Endothelial cell of umbilical vein (primary cell): ENCODE measurements around the gene LPAR1. TPM values are rescaled to one million over a fixed set of nuclear protein-coding genes. Genes with fewer than 3 reads are reported as not detected.

Source experiments
- BruUV-seq: library from RNA; stranded (reverse); fragments of 400-500 nt; replicated peaks from 2 replicates; lab custom pipeline; 2021; lab: Mats Ljungman, UMichigan
- CTCF ChIA-PET: fragments of 300-600, 350-600 bp; sonication (Branson Sonifier 250); formaldehyde crosslinking; loops from one replicate; lab custom pipeline; 2021; ENCODE audit warnings: antibody characterized with exemption, inconsistent platforms; lab: Charles Lee
- POLR2A ChIA-PET: fragments of 300-600, 350-600 bp; sonication (Branson Sonifier 250); formaldehyde crosslinking; loops from one replicate; lab custom pipeline; 2021; ENCODE audit warnings: antibody characterized with exemption, inconsistent platforms; lab: Charles Lee
- DNase-seq: peaks from one replicate; pipeline ENCODE4 v3.0.0-alpha.2; 2011; ENCODE audit warnings: low read depth, low spot score
- FAIRE-seq: peaks from 2 replicates; lab custom pipeline; 2011; peaks lifted over from hg19 to GRCh38; lab: Jason Lieb, UNC
- H2AFZ ChIP-seq: 2 replicates; pipeline ENCODE4 v1.6.0; 2012; ENCODE audit warnings: low read depth, low read length, control low read depth, inconsistent platforms
- H3K27ac ChIP-seq: 2 replicates; pipeline ENCODE4 v1.5.1; 2011; ENCODE audit warnings: low read depth, mild to moderate bottlenecking, control low read depth, low read length, moderate library complexity; ENCODE audit not compliant: insufficient read depth
- H3K27me3 ChIP-seq, 2 experiments: 2 replicates each; pipeline versions ENCODE4 v1.6.0 to v1.6.1; 2011; ENCODE audit warnings: low read length in 2 of 2, mixed read lengths in 1 of 2; ENCODE audit not compliant: control insufficient read depth in 2 of 2, insufficient read depth in 2 of 2
- H3K36me3 ChIP-seq, 2 experiments: 2 replicates in 1 of 2; 3 replicates in 1 of 2; pipeline ENCODE4 v1.5.1; 2011; ENCODE audit warnings: low read length in 2 of 2, mild to moderate bottlenecking in 1 of 2, moderate library complexity in 1 of 2; ENCODE audit not compliant: control insufficient read depth in 2 of 2, insufficient read depth in 2 of 2; ENCODE audit errors: extremely low read depth in 1 of 2
- H3K4me1 ChIP-seq: 3 replicates; pipeline ENCODE4 v1.5.1; 2011; ENCODE audit warnings: mild to moderate bottlenecking, low read length; ENCODE audit not compliant: control insufficient read depth, insufficient read depth; ENCODE audit errors: extremely low read depth
- H3K4me2 ChIP-seq: 2 replicates; pipeline ENCODE4 v1.6.1; 2011; ENCODE audit warnings: low read length, control low read depth, mixed read lengths; ENCODE audit not compliant: insufficient read depth
- H3K4me3 ChIP-seq, 3 experiments: fragments of 200-600 bp in 1 of 3; sonication (generic), shearing (Covaris generic) in 1 of 3; replicated peaks in 1 of 3; 2 replicates each; pipeline ENCODE4 v1.5.1; 2011 to 2016; ENCODE audit warnings: control low read depth in 3 of 3, low read length in 3 of 3, mild to moderate bottlenecking in 2 of 3, inconsistent platforms in 1 of 3, low read depth in 1 of 3, moderate library complexity in 1 of 3; ENCODE audit not compliant: insufficient read depth in 1 of 3
- H3K79me2 ChIP-seq: 2 replicates; pipeline ENCODE4 v1.6.0; 2012; ENCODE audit warnings: low read length, inconsistent platforms; ENCODE audit not compliant: control insufficient read depth, insufficient read depth
- H3K9ac ChIP-seq: replicated peaks from 2 replicates; pipeline ENCODE3; 2011; ENCODE audit warnings: low read length, control low read depth; ENCODE audit not compliant: insufficient read depth; ENCODE audit errors: extremely low read depth
- H3K9me1 ChIP-seq: replicated peaks from 3 replicates; pipeline ENCODE4 v1.6.0; 2011; ENCODE audit warnings: mild to moderate bottlenecking, low read length; ENCODE audit not compliant: control insufficient read depth, insufficient read depth; ENCODE audit errors: extremely low read depth
- H3K9me3 ChIP-seq: replicated peaks from 2 replicates; pipeline ENCODE4 v1.5.1; 2012; ENCODE audit warnings: low read length, inconsistent platforms; ENCODE audit not compliant: control insufficient read depth, insufficient read depth
- H4K20me1 ChIP-seq: replicated peaks from 2 replicates; pipeline ENCODE3; 2011; ENCODE audit warnings: mild to moderate bottlenecking, low read length; ENCODE audit not compliant: control insufficient read depth, insufficient read depth; ENCODE audit errors: extremely low read depth
- CTCF ChIP-seq, 2 donors: IDR thresholded peaks; 1 replicate in 1 of 2; 2 replicates in 1 of 2; pipeline ENCODE4 v1.5.1; 2011; ENCODE audit warnings: low read length in 2 of 2, mild to moderate bottlenecking in 2 of 2, moderate library complexity in 2 of 2, control low read depth in 1 of 2, inconsistent platforms in 1 of 2, low read depth in 1 of 2; ENCODE audit not compliant: insufficient read depth in 1 of 2; ENCODE audit errors: extremely low read depth in 1 of 2
- FOS ChIP-seq: IDR thresholded peaks from 2 replicates; pipeline ENCODE4 v1.6.1; 2011; ENCODE audit warnings: mild to moderate bottlenecking, low read length, moderate library complexity, borderline replicate concordance; ENCODE audit not compliant: insufficient read depth
- GATA2 ChIP-seq: IDR thresholded peaks from 2 replicates; pipeline ENCODE4 v1.7.0; 2011; ENCODE audit warnings: low read depth, mild to moderate bottlenecking, moderate library complexity, mixed read lengths, low read length; ENCODE audit not compliant: insufficient read length, insufficient read depth
- JUN ChIP-seq: IDR thresholded peaks from 2 replicates; pipeline ENCODE4 v1.6.1; 2011; ENCODE audit warnings: borderline replicate concordance, low read depth; ENCODE audit not compliant: insufficient read length, insufficient read depth
- POLR2AphosphoS5 ChIP-seq: IDR thresholded peaks from 2 replicates; pipeline ENCODE4 v1.6.1; 2012; ENCODE audit warnings: low read depth, mild to moderate bottlenecking, control low read depth, low read length, moderate library complexity; ENCODE audit not compliant: insufficient read depth
- dilution Hi-C: fragments of 300-500 bp; cut with MboI; formaldehyde crosslinking; loops from one replicate; pipeline ENCODE4 v1.15.0; 2019; ENCODE audit warnings: low sequenced_read_pairs; ENCODE audit not compliant: extremely low pct_ligation_motif_present
- intact Hi-C: fragments of 100-400 bp; cut with micrococcal nuclease; formaldehyde crosslinking; loops from one replicate; pipeline ENCODE4 v1.10.0; 2022
- polyA plus RNA-seq, 4 experiments: library from polyadenylated mRNA; depleted of rRNA in 3 of 4; stranded (reverse) in 3 of 4; unstranded in 1 of 4; fragments of >200 nt; gene quantifications; 2 replicates each; pipeline versions ENCODE4 v1.2.1 to v1.2.3, GENCODE V29; 2011 to 2012; ENCODE audit warnings: missing spikeins in 1 of 4
- total RNA-seq: library from RNA; stranded (reverse); gene quantifications from 2 replicates; pipeline ENCODE4 v1.2.3, GENCODE V29; 2021

Gene LPAR1
- total and polyA plus RNA-seq, 2 donors (not counting 3 experiments of a cell fraction or from before 2014, with no cell fraction given), result 0.88 to 3.0 TPM

- H2AFZ ChIP-seq, result no peak overlapping the region
- no peak overlapping the region for H3K4me2 ChIP-seq
- TF ChIP-seq JUN (no peak), FOS (no peak), POLR2AphosphoS5 (no peak), CTCF (IDR thresholded peaks at IDR 0.05; ENCODE audit: extremely low read depth in 1 of 2, insufficient read depth in 1 of 2, low read depth in 1 of 2, low read length in 2 of 2) (no peak), GATA2 (no peak)
- no peaks in the 10 kb centered on the region for H3K4me1 ChIP-seq
- H3K9ac ChIP-seq, result no peak overlapping the region
- H3K27ac ChIP-seq, result no peak overlapping the region
- no peaks in the 10 kb centered on the region for H3K27me3 ChIP-seq
- CTCF ChIA-PET, result no interaction called here
- H3K9me1 ChIP-seq, result no peaks in the 10 kb centered on the region
- no peak overlapping the region for H3K4me3 ChIP-seq
- BruUV-seq, result no TSS peak
- POLR2A ChIA-PET, result no interaction called here
- intact Hi-C loops, result no loop called here
- DNase-seq (no peak), FAIRE-seq (no peak)
- dilution Hi-C loops, result no loop called here
- H3K36me3 ChIP-seq, result no peaks in the 10 kb centered on the region
- H4K20me1 ChIP-seq, result no peaks in the 10 kb centered on the region
- no peaks in the 10 kb centered on the region for H3K9me3 ChIP-seq
- no peaks in the 10 kb centered on the region for H3K79me2 ChIP-seq
Measured at GRCh38 chr9:110996436-110997220, 41.6 kb downstream of the LPAR1 start.
